ENCODE results near the gene PLA2G12A.

Gene PLA2G12A

GRCh38 chr4:109729718-109730618 lies at the start of gene PLA2G12A:
Gene PLA2G12A, minus strand, starts transcription at chr4:109730070. Its CDS starts 261 bp downstream, at chr4:109729809.
- FAIRE-seq = no peak

GRCh38 chr4:109764789-109765402 lies 35.0 kb upstream of the PLA2G12A start:
- no peak for FAIRE-seq

GRCh38 chr4:109764376-109764775 lies 34.5 kb upstream of the PLA2G12A start:
- FAIRE-seq = no peak

GRCh38 chr4:109760682-109761081 lies 30.8 kb upstream of the PLA2G12A start:
- no peak for FAIRE-seq

- FAIRE-seq = no peak
Observed at GRCh38 chr4:109755656-109756055, 25.8 kb upstream of the PLA2G12A start.

- FAIRE-seq = no peak
Observed at GRCh38 chr4:109754093-109754857, 24.4 kb upstream of the PLA2G12A start.

- FAIRE-seq = no peak
Observed at GRCh38 chr4:109752525-109752924, 22.7 kb upstream of the PLA2G12A start.

GRCh38 chr4:109751852-109752251 lies 22.0 kb upstream of the PLA2G12A start:
- peak; percentile 63 for FAIRE-seq

- FAIRE-seq = no peak
Observed at GRCh38 chr4:109750652-109751244, 20.9 kb upstream of the PLA2G12A start.

GRCh38 chr4:109749388-109750082 lies 19.7 kb upstream of the PLA2G12A start:
- FAIRE-seq = no peak

GRCh38 chr4:109748114-109748513 lies 18.2 kb upstream of the PLA2G12A start:
- no peak for FAIRE-seq

- FAIRE-seq = no peak
Observed at GRCh38 chr4:109746728-109747127, 16.9 kb upstream of the PLA2G12A start.

GRCh38 chr4:109745830-109746229 lies 16.0 kb upstream of the PLA2G12A start:
- no peak for FAIRE-seq

GRCh38 chr4:109739547-109739946 lies 9.7 kb upstream of the PLA2G12A start:
- no peak for FAIRE-seq

- no peak for FAIRE-seq
Observed at GRCh38 chr4:109738104-109738872, 8.4 kb upstream of the PLA2G12A start.

- FAIRE-seq = no peak
Observed at GRCh38 chr4:109735566-109736365, 5.9 kb upstream of the PLA2G12A start.

GRCh38 chr4:109733728-109734127 lies 3.9 kb upstream of the PLA2G12A start:
- FAIRE-seq = no peak

GRCh38 chr4:109730619-109731545 lies 1.0 kb upstream of the PLA2G12A start:
- FAIRE-seq = no peak

GRCh38 chr4:109729117-109729717 lies 653 bp downstream of the PLA2G12A start:
- FAIRE-seq = no peak

Measured in endometrium (tissue), 2 donors.